CD4-positive, alpha-beta T cell treated with Interleukin-12 subunit alpha and Interleukin-12 subunit beta, for 1 hour (primary cell): ENCODE measurements around the gene SULT1A1.
"Not testable (repeated sequence)": the region's sequence is repeated elsewhere in the genome, so short reads cannot be mapped to it uniquely, and the experiment has no call there.

ENCODE experiments used
- DNase-seq: peaks from one replicate; pipeline ENCODE4 v3.0.0-alpha.2; 2020

Gene SULT1A1

DNA sequence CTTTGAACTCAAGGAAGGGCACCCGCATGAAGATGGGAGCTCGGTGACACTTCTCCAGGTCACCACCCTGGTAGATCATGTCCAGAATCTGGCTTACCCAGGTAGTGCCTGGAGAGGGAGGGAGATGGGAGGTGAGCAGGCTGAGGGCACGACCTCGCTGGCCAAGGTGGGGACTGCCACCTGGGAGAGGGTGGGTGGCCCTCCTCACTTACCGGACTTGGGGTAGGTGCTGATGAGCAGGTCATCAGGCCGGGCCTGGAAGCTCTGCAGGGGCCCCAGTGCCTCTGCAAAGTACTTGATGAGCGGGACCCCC lies 1.4 kb downstream of the SULT1A1 start:
- not testable (repeated sequence) for DNase-seq

GRCh38 chr16:28607681-28608495 lies 2.0 kb downstream of the SULT1A1 start:
- DNase-seq, result not testable (repeated sequence)

DNA sequence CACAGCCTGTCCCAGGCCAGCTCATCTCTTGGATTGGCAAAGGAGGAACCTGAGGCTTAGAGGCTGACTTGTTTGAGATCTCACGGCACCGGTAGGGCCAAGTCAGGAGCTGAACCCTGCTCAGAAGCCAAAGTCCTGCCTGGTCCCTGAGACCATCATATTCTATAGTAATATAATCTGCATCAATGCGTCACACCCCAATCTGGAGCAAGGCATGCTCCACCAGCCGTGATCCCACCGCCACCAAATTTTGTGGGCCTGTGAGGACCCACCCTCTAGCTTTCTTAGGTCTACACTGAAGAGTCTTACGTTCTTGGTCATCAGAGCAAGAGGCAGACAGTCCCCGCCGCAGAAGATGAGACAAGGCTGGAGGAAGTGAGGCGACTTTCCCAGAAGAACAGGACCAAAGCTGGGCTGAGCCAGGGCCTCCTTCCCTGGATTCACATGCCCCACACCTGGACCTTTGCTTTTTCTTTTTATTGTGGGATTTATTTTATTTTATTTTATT lies 2.7 kb downstream of the SULT1A1 start:
- no peak for DNase-seq

DNA sequence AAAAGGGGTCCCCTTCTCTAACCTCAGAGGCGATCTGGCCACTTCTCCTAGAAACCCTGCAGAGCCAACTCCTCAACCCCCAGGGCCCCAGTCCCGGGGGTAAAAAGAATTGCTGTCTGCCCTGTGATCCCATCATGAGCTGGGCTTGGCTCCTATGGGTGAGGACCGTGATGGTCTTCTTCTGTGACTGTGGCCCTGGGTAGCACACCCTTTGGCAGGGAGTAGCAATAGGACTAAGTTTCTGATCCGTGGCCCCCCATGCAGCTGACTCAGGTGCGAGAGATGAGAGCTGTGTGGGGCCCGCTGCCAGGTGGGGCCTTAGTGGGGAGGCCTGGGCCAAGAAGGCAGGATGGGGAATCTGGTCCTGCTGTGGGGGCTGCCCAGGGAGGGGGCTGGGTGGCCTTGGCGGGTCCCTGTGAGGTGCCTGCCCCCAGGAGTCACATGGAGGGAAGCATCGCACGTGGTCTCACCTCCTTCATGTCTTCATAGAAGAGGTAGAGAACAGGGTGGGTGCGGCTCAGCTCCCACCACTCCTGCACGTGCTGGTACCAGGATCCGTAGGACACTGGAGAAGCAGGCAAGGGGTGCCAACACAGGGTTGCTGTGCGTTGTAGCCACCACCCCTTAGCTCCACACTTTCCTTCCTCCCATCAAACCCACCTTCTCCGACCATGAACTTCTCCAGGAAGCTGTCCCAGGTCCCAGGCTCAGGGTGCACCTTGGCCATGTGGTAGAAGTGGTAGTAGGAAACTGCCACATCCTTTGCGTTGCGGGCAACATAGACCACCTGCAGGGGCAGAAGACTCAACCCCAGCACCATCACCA lies 3.3 kb downstream of the SULT1A1 start:
- DNase-seq, result no peak

- DNase-seq, result no peak
These were observed 5.7 kb downstream of the SULT1A1 start for GRCh38 chr16:28604186-28604565.

GRCh38 chr16:28603381-28604185 lies 6.3 kb downstream of the SULT1A1 start:
- DNase-seq, result no peak

DNA sequence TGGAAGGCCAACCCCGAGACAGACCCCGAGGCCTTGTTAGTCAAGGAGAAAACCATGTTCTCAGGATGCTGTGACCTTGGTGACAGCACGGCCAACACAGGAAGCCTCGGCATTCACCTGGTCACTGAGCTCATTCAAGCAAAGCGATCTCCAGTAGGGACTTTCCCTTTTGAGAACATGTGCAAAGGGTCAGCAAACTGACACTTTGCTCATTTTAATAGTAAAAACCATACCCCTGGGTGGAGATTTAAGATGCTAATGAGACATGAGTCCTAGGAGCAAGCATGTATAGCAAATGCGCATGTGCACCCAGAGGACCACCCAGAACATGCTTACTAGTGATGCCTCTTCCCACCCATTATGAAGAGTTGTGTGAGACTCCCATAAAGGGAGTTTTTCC lies 7.3 kb downstream of the SULT1A1 start:
- DNase-seq, result no peak

DNA sequence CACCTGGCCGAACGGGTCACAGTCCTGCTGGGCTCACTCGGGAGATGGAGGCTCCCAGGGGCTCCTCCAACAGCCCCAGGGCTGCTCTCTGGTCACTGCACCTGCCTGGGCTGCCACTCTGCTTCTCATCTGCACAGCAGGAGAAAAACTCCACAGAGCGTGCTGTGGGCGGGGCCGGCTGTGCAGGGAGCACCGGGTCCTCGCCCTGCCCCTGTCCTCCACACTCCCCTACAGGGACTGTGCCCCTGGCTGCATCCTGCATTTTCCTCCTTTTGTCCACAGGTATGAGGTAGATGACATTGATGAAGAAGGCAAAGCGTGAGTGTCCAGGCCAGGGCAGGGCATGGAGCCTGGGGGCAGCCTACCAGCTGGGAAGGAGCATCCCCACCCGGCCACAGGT lies 7.8 kb downstream of the SULT1A1 start:
- not testable (repeated sequence) for DNase-seq

DNA sequence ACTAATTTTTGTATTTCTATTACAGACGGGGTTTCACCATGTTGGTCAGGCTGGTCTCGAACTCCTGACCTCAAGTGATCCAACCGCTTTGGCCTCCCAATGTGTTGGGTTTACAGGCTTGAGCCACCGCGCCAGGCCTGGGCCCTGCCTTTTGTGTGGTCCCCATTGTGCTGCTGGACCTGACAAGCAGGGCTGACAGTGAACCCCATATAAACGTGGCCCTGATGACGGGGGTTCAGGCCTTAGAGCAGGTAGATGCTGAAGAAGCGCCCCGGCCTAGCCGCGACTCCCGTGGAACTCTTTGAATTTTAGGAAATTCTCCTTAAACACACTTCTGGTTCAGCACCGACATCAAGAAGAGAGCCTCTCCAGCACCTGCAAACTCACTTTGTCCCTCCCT lies 8.3 kb downstream of the SULT1A1 start:
- not testable (repeated sequence) for DNase-seq

DNA sequence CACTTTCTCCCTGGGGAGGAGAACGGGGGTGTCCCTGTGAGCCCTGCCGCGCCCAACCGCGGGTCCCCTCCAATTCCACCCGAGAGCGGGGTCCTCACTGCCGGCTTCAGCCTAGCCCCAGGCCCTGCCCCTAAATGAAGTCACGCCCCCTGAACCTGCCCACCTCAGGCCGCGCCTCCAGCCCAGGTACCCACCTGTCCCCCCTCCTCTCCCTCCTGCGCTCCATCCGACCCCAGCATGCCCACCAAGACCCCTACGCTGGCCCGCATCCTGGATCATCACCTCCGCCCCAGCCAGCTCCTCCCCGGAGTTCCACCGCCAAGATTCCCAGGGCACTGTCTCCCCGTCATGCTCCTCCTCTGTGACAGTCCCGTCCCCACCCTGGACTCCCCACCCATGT lies 8.9 kb downstream of the SULT1A1 start:
- not testable (repeated sequence) for DNase-seq

GRCh38 chr16:28599377-28600285 lies 10.2 kb downstream of the SULT1A1 start:
- not testable (repeated sequence) for DNase-seq

- DNase-seq, result no peak
These were observed 12.1 kb downstream of the SULT1A1 start for GRCh38 chr16:28597692-28598261.

DNA sequence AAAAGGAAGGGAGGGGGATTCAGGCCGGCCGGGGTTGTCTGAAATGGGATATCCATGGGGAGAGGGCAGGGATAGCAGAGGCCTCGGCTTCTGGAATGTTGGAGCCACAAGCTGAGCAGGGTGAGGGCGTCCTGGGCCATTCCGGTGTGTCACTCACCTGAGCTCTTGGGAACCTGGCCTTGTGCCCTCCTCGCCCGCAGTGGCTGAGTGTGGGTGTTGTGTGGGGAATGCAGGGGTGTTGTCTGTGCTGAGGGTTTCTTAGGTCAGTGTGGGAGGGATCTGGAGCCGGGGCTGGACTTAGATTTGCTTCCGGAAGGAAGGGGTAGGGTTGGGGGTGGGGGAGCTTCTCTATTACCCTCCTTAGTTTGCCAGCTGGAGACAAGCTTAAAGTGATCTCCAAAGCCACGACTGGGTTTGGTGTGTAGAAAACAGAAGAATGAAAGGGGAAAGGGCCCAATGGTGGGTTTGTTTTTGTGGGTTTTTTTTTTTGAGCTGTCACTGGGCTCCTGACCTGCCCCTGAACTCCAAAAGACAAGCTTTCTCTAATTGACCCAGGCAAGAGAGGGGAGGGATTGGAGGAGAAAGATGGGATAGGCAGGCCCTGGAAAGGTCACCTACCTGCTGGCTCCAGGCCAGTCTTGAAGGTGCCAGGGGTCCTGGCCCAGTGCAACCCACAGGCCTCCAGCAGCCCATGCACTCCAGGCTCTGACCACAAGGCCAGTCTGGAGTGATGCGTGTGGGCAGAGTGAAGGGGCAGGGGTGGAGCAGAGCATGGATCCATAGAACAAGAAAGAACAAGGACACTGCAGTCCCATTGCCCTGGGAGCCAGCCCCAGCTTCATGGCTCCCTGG lies 12.8 kb downstream of the SULT1A1 start, which contains the start of gene SULT1A2:
Gene SULT1A2 (minus strand): TSS at position 211 of the 852 bp plus-strand sequence. CDS start 1,120 bp downstream, outside the sequence.
- DNase-seq, result no peak

DNA sequence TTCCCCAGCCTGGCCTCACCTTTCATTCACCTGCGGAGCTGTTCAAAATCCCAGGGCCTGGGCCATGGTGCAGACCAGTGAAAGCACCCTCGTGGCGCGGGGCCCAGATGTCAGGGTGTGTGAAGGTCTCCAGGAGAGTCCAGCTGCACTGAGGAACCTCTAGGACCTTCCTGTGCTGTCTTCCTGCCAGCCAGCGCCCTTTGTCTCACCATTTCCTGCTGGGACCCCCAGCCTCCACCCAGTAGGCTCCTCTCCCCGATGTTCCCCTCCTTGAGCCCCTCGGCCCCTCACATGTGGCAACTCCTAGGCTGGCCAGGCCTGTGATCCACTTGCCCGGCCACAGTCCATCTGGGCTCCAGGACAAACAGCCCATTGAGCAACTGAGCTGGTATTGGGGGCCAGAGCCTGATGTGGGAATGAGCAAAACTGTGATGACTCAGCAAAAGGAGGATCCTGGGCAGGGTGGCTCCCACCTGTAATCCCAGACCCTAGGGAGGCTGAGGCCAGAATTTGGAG lies 13.7 kb downstream of the SULT1A1 start:
- no peak for DNase-seq

DNA sequence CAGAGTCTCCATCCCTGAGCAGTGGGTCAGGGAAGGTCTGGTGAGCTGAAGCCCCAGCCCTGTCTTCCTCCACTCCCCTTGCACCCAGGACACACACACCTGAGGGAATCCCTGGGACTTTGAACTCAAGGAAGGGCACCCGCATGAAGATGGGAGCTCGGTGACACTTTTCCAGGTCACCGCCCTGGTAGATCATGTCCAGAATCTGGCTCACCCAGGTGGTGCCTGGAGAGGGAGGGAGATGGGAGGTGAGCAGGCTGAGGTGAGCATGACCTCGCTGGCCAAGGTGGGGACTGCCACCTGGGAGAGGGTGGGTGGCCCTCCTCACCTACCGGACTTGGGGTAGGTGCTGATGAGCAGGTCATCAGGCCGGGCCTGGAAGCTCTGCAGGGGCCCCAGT lies 14.4 kb downstream of the SULT1A1 start:
- DNase-seq, result not testable (repeated sequence)

DNA sequence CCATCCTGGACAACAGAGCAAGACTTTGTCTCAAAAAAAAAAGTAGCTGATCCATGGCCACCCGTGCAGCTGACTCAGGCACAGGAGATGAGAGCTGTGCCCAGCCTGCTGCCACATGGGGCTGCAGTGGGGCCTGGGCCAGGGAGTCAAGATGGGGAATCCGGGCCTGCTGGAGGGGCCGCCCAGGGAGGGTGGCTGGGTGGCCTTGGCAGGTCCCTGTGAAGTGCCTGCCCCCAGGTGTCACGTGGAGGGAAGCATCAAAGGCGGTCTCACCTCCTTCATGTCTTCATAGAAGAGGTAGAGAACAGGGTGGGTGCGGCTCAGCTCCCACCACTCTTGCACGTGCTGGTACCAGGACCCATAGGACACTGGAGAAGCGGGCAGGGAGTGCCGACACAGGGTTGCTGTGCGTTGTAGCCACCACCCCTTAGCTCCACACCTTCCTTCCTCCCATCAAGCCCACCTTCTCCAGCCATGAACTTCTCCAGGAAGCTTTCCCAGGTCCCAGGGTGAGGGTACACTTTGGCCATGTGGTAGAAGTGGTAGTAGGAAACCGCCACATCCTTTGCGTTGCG lies 16.8 kb downstream of the SULT1A1 start:
- DNase-seq, result no peak

GRCh38 chr16:28592511-28592910 lies 17.3 kb downstream of the SULT1A1 start:
- DNase-seq, result no peak

GRCh38 chr16:28591355-28591754 lies 18.5 kb downstream of the SULT1A1 start:
- DNase-seq, result no peak

- DNase-seq, result no peak
These were observed 19.2 kb downstream of the SULT1A1 start for GRCh38 chr16:28590384-28591340.
